ENCODE results near the gene RAP1GDS1.

GRCh38 chr4:98298022-98298421 is 36.8 kb downstream of the RAP1GDS1 start:
- TF ChIP-seq ARNTL (CRISPR knock-in tag; IDR thresholded peaks at IDR 0.05; ENCODE audit: borderline replicate concordance, low read depth): no peak
- TF ChIP-seq ZFP30 (CRISPR knock-in tag; IDR thresholded peaks at IDR 0.05): no peak
- TF ChIP-seq CSRNP3 (CRISPR knock-in tag; IDR thresholded peaks at IDR 0.05): no peak

All from SK-N-SH treated with all-trans-retinoic acid at 6 μM for 48 hours (cell line).